IPS-20b (cell line): ENCODE data around the gene EPHB1.

ENCODE experiments used
- H3K27ac ChIP-seq: one replicate; pipeline ENCODE4 v1.5.1; 2013; ENCODE audit warnings: low read length
- H3K27me3 ChIP-seq: 2 replicates; pipeline ENCODE4 v1.6.1; 2013; ENCODE audit warnings: mild to moderate bottlenecking, low read length, inconsistent platforms; ENCODE audit not compliant: insufficient read depth
- H3K36me3 ChIP-seq: 2 replicates; pipeline ENCODE4 v1.6.1; 2013; ENCODE audit warnings: low read depth, mild to moderate bottlenecking, inconsistent platforms, low read length, moderate library complexity; ENCODE audit not compliant: insufficient read depth
- H3K4me1 ChIP-seq: 2 replicates; pipeline ENCODE4 v1.6.1; 2013; ENCODE audit warnings: mild to moderate bottlenecking, control low read depth, inconsistent platforms, low read length, moderate library complexity; ENCODE audit not compliant: insufficient read depth
- H3K4me3 ChIP-seq: 2 replicates; pipeline ENCODE4 v1.5.1; 2013; ENCODE audit warnings: mild to moderate bottlenecking, low read length, inconsistent platforms
- H3K9ac ChIP-seq: 2 replicates; pipeline ENCODE4 v1.6.1; 2013; ENCODE audit warnings: low read depth, mild to moderate bottlenecking, inconsistent platforms, low read length, moderate library complexity
- H3K9me3 ChIP-seq: 2 replicates; pipeline ENCODE4 v1.6.1; 2013; ENCODE audit warnings: mild to moderate bottlenecking, low read depth, low read length, inconsistent platforms; ENCODE audit not compliant: insufficient read depth

Gene EPHB1

GRCh38 chr3:134887536-134887935 lies 92.5 kb downstream of the EPHB1 start:
- Histone ChIP-seq H3K4me3 (no peak overlapping the region), H3K4me1 (peaks cover 7% of the 10 kb centered on the region; the same call in 1 of the 2 replicates), H3K27ac (no peak overlapping the region), H3K9me3 (no peaks in the 10 kb centered on the region), H3K27me3 (peaks cover 25% of the 10 kb centered on the region), H3K36me3 (no peaks in the 10 kb centered on the region), H3K9ac (no peak overlapping the region)

- Histone ChIP-seq H3K36me3 (no peaks in the 10 kb centered on the region), H3K9ac (no peak overlapping the region), H3K27ac (no peak overlapping the region), H3K4me3 (no peak overlapping the region), H3K4me1 (peaks cover 12% of the 10 kb centered on the region; the same call in 1 of the 2 replicates), H3K9me3 (no peaks in the 10 kb centered on the region), H3K27me3 (peaks cover 63% of the 10 kb centered on the region)
These were observed 97.3 kb downstream of the EPHB1 start for GRCh38 chr3:134892326-134892725.

GRCh38 chr3:134892761-134893160 lies 97.7 kb downstream of the EPHB1 start:
- H3K9me3 ChIP-seq: no peaks in the 10 kb centered on the region
- H3K27me3 ChIP-seq: peaks cover 63% of the 10 kb centered on the region
- no peak overlapping the region for H3K4me3 ChIP-seq
- H3K4me1 ChIP-seq: peaks cover 12% of the 10 kb centered on the region; the same call in 1 of the 2 replicates
- no peak overlapping the region for H3K27ac ChIP-seq
- H3K9ac ChIP-seq: no peak overlapping the region
- H3K36me3 ChIP-seq: no peaks in the 10 kb centered on the region

GRCh38 chr3:134894533-134894932 lies 99.5 kb downstream of the EPHB1 start:
- peaks cover 63% of the 10 kb centered on the region for H3K27me3 ChIP-seq
- no peaks in the 10 kb centered on the region for H3K36me3 ChIP-seq
- no peak overlapping the region for H3K4me3 ChIP-seq
- H3K9ac ChIP-seq: no peak overlapping the region
- no peaks in the 10 kb centered on the region for H3K9me3 ChIP-seq
- H3K27ac ChIP-seq: no peak overlapping the region
- peaks cover 12% of the 10 kb centered on the region; the same call in 1 of the 2 replicates for H3K4me1 ChIP-seq

- H3K36me3 ChIP-seq: no peaks in the 10 kb centered on the region
- H3K9me3 ChIP-seq: no peaks in the 10 kb centered on the region
- peaks cover 12% of the 10 kb centered on the region; the same call in 1 of the 2 replicates for H3K4me1 ChIP-seq
- H3K9ac ChIP-seq: no peak overlapping the region
- peaks cover 60% of the 10 kb centered on the region for H3K27me3 ChIP-seq
- H3K27ac ChIP-seq: no peak overlapping the region
- no peak overlapping the region for H3K4me3 ChIP-seq
These were observed 100.1 kb downstream of the EPHB1 start for GRCh38 chr3:134895181-134895580.

GRCh38 chr3:134896141-134896540 lies 101.1 kb downstream of the EPHB1 start:
- H3K27ac ChIP-seq: no peak overlapping the region
- peaks cover 50% of the 10 kb centered on the region for H3K27me3 ChIP-seq
- H3K4me3 ChIP-seq: no peak overlapping the region
- H3K36me3 ChIP-seq: no peaks in the 10 kb centered on the region
- H3K9me3 ChIP-seq: no peaks in the 10 kb centered on the region
- no peak overlapping the region for H3K9ac ChIP-seq
- H3K4me1 ChIP-seq: peaks cover 12% of the 10 kb centered on the region; the same call in 1 of the 2 replicates

GRCh38 chr3:134896696-134897095 lies 101.6 kb downstream of the EPHB1 start:
- peaks cover 12% of the 10 kb centered on the region; the same call in 1 of the 2 replicates for H3K4me1 ChIP-seq
- no peak overlapping the region for H3K4me3 ChIP-seq
- no peaks in the 10 kb centered on the region for H3K9me3 ChIP-seq
- no peak overlapping the region for H3K9ac ChIP-seq
- no peaks in the 10 kb centered on the region for H3K36me3 ChIP-seq
- H3K27ac ChIP-seq: no peak overlapping the region
- H3K27me3 ChIP-seq: peaks cover 45% of the 10 kb centered on the region

- Histone ChIP-seq H3K9ac (no peak overlapping the region), H3K4me1 (peaks cover 5% of the 10 kb centered on the region; the same call in 1 of the 2 replicates), H3K36me3 (no peaks in the 10 kb centered on the region), H3K4me3 (no peak overlapping the region), H3K9me3 (no peaks in the 10 kb centered on the region), H3K27ac (no peak overlapping the region), H3K27me3 (peaks cover 37% of the 10 kb centered on the region)
These were observed 102.5 kb downstream of the EPHB1 start for GRCh38 chr3:134897391-134898141.

GRCh38 chr3:134898181-134898754 lies 103.2 kb downstream of the EPHB1 start:
- no peaks in the 10 kb centered on the region for H3K36me3 ChIP-seq
- H3K9me3 ChIP-seq: no peaks in the 10 kb centered on the region
- peaks cover 32% of the 10 kb centered on the region for H3K27me3 ChIP-seq
- H3K4me1 ChIP-seq: no peaks in the 10 kb centered on the region
- no peak overlapping the region for H3K4me3 ChIP-seq
- no peak overlapping the region for H3K9ac ChIP-seq
- H3K27ac ChIP-seq: no peak overlapping the region

- Histone ChIP-seq H3K9ac (no peak overlapping the region), H3K4me3 (no peak overlapping the region), H3K36me3 (no peaks in the 10 kb centered on the region), H3K9me3 (no peaks in the 10 kb centered on the region), H3K4me1 (no peaks in the 10 kb centered on the region), H3K27me3 (peaks cover 17% of the 10 kb centered on the region), H3K27ac (no peak overlapping the region)
These were observed 104.7 kb downstream of the EPHB1 start for GRCh38 chr3:134899786-134900185.

- H3K27me3 ChIP-seq: peaks cover 10% of the 10 kb centered on the region
- no peak overlapping the region for H3K9ac ChIP-seq
- no peak overlapping the region for H3K4me3 ChIP-seq
- H3K36me3 ChIP-seq: no peaks in the 10 kb centered on the region
- no peaks in the 10 kb centered on the region for H3K9me3 ChIP-seq
- no peak overlapping the region for H3K27ac ChIP-seq
- no peaks in the 10 kb centered on the region for H3K4me1 ChIP-seq
These were observed 105.4 kb downstream of the EPHB1 start for GRCh38 chr3:134900482-134900881.

- no peak overlapping the region for H3K27ac ChIP-seq
These were observed 106.4 kb downstream of the EPHB1 start for GRCh38 chr3:134901461-134901860.

More at GRCh38 chr3:134901461-134901860, 106.4 kb downstream of the EPHB1 start:
- Histone ChIP-seq H3K9ac (no peak overlapping the region), H3K27me3 (peaks cover under 1% of the 10 kb centered on the region; the same call in 1 of the 2 replicates), H3K4me3 (no peak overlapping the region), H3K4me1 (no peaks in the 10 kb centered on the region), H3K36me3 (no peaks in the 10 kb centered on the region), H3K9me3 (no peaks in the 10 kb centered on the region)
